ENCODE data around the gene SEC14L3.

DNA sequence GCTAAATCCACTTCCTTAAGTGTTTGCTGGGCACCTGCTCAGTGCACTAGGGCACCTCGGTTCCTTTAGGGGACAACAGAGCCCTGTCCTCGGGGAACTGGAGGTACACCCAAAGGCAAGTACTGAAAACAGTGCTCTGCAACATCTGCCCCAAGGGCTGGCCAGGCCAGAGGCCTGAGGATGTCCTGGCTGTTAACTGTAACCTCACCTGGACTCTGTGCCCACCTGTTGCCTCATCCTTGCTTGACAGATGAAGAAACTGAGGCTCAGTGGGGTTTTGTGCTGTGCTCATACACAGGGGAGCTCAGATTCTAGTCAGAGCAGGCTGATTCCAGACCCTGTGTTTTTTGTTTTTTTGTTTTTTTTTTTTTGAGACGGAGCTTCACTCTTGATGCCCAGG, 31.1 kb upstream of the SEC14L3 start:
- TF ChIP-seq, protein P1, sequence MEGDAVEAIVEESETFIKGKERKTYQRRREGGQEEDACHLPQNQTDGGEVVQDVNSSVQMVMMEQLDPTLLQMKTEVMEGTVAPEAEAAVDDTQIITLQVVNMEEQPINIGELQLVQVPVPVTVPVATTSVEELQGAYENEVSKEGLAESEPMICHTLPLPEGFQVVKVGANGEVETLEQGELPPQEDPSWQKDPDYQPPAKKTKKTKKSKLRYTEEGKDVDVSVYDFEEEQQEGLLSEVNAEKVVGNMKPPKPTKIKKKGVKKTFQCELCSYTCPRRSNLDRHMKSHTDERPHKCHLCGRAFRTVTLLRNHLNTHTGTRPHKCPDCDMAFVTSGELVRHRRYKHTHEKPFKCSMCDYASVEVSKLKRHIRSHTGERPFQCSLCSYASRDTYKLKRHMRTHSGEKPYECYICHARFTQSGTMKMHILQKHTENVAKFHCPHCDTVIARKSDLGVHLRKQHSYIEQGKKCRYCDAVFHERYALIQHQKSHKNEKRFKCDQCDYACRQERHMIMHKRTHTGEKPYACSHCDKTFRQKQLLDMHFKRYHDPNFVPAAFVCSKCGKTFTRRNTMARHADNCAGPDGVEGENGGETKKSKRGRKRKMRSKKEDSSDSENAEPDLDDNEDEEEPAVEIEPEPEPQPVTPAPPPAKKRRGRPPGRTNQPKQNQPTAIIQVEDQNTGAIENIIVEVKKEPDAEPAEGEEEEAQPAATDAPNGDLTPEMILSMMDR (IDR thresholded peaks at IDR 0.05; ENCODE audit: borderline replicate concordance, extremely low read depth, low read length, poor library complexity, severe bottlenecking): no peak
- TF ChIP-seq EZH2 (IDR thresholded peaks at IDR 0.05; ENCODE audit: borderline replicate concordance, low read depth, low read length, severe bottlenecking): no peak
